Erythroblast (primary cell): ENCODE data around the gene IFI30.
"Not testable (repeated sequence)": the region's sequence is repeated elsewhere in the genome, so short reads cannot be mapped to it uniquely, and the experiment has no call there.

ENCODE experiments used
- DNase-seq, 2 experiments: peaks; one replicate each; lab custom pipeline; 2025; lab: John Stamatoyannopoulos, UW
- GATA1 ChIP-seq: IDR thresholded peaks from 2 replicates; pipeline ENCODE4 v1.6.1; 2011; ENCODE audit warnings: low read depth, mild to moderate bottlenecking, control low read depth, low read length, moderate library complexity
- POLR2A ChIP-seq: IDR thresholded peaks from 2 replicates; pipeline ENCODE4 v1.6.1; 2011; ENCODE audit warnings: mild to moderate bottlenecking, low read length

The IFI30 gene

DNA sequence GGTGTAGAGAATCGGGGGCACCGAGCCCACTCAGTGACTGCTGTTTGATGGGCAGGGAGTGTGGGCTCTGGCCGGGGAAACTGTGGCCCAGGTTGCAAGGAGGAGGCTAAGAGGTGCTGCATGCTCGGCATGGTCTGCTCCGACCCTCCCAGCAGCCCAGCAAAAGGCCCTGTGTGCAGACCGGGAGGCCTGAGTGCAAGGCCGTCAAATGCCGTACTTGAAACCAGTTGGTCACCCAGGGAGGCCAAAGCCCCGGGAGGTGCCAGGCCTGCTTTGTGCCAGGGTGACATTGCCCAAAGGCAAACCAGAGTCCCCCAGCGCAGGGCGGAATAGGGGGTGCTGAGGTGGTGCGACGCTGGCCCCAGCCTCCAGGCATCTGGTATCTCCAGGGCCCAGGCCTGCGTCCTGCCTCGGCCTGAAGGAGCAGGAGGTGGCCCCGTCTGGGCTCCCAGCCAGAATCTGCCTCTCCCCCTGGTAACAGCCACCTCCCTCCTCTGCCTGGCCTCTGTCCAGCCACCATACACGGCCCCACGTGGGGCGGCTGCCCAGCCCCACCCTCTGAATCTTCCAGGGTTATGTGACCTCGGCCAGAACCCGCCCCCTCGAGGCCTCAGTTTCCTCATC is 16.7 kb upstream of the IFI30 start:
- TF ChIP-seq POLR2A (peak; percentile 73), GATA1 (peak; percentile 48)
- peak; percentile 99 for DNase-seq

DNA sequence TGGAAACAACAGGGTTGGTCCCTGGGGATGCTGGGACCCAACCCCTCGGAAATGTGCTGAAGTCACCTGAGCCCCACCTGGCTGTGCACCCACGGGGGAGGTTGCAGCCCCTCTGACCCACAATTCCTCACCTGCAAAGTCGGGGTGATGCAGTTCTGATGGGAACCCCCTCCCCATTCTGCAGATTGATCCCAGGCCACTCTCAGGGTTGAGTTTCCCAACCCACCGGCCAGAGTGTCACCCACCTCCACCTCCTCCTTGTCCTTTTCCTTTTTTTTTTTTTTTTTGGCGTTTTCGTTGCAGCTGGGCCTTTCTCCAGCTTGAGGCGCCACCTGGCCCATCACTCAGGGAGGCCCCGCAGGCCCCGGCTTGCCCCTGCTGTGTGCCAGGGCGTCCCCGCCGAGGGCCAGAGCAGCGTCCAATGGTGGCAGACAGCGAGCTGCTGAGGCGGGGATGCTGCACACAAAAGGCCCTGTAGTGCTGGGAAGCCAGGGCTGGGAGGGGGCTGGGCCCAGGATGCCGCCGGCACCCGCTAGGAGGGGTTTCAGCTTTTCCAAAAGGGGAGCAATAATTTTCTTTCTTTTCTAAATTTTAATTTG is 16.0 kb upstream of the IFI30 start:
- TF ChIP-seq GATA1, result no peak
- no peak for TF ChIP-seq POLR2A
- no peak for DNase-seq

DNA sequence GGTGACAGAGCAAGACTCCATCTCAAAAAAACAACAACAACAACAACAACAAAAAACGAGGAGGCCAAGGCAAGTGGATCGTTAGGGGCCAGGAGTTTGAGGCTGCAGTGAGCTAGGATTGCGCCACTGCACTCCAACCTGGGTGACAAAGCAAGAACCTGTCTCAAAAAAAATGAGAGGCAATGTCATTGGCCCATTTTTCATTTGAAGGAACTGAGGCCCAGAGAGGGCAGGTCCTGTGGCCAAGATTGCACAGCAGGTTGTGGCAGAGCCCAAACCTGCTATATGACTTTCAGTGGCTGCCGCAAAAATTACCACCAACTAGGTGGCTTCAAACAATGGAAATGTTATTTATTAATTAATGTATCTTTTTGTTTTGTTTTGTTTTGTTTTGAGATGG is 15.1 kb upstream of the IFI30 start:
- peak in 1 of 2 experiments; percentile 58 for DNase-seq
- no peak for TF ChIP-seq GATA1
- no peak for TF ChIP-seq POLR2A

DNA sequence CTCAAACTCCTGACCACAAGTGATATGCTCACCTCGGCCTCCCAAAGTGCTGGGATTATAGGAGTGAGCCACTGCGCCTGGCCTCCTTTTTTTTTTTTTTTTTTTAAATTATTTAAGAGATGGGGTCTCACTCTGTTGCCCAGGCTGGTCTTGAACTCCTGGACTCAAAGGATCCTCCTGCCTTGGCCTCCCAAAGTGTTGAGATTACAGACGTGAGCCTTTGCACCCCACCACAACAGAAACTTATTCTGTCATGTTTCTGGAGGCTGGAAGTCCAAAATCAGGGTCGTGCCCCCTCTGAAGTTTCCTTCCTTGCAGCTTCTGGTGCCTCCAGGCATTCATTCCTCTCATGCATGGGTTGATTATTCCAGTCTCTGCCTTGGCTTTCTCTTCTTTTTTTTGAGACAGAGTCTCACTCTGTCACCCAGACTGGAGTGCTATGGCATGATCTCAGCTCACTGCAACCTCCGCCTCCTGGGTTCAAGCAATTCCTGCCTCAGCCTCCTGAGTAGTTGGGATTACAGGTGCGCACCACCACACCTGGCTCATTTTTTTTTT is 14.5 kb upstream of the IFI30 start:
- not testable (repeated sequence) for DNase-seq

DNA sequence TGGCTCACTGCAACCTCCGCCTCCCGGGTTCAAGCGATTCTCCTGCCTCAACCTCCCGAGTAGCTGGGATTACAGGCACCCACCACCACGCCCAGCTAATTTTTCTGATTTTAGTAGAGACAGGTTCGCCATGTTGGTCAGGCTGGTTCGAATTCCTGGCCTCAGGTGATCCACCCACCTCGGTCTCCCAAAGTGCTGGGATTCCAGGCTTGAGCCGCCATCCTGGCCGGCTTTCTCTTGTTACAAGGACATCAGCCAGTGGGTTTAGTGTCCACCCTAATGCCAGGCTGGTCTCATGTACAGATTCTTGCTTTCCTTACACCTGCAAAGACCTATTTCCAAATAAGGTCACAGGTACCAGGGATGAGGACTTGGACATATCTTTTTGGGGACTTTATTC is 13.8 kb upstream of the IFI30 start:
- TF ChIP-seq POLR2A, result no peak
- TF ChIP-seq GATA1, result no peak
- no peak for DNase-seq

DNA sequence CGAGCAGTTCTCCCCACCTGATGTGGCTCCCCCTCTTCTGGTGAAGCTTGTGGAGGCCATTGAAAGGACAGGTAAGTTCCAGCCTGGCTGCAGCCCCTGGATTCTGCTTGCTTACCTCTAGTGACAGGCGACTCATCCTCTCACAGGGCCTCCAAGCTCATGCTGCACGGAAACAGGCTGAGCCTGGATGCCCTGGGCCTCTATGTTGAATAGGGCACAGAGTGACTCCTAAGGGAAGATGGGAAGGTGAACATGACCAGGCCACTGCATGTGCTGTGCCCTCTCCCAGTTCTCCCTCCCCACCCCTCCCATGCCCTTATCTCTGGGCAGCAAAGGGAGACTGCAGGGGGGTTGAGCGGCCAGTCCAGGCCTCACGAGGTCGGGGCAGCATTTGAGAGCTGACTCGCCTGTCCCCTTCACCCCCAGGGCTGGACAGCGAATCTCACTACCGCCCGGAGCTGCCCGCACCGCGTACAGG is 13.1 kb upstream of the IFI30 start:
- peak; percentile 80 to 87 for DNase-seq
- peak; percentile 22 for TF ChIP-seq GATA1
- TF ChIP-seq POLR2A, result peak; percentile 74

DNA sequence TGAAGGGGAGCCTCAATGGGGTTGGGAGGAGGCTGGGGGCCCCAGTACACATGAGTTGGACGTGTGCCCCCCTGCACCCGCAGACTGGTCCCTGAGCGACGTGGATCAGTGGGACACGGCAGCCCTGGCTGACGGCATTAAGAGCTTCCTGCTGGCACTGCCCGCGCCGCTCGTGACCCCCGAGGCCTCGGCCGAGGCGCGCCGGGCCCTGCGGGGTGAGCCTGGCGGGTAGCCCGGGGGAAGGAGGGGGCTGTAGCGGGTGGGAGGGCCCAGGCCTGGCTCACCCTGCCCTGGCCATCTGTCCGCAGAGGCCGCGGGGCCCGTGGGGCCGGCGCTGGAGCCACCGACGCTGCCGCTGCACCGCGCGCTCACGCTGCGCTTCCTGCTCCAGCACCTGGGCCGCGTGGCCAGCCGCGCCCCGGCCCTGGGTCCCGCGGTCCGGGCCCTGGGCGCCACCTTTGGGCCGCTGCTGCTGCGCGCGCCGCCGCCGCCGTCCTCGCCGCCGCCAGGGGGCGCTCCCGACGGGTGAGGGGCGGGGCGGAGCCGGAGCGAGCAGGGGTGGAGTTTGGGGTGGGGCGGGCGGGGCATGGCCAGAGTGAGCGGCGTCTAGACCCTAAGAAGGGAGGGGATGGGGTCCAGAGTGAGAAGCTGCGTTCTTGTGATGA is 12.5 kb upstream of the IFI30 start:
- DNase-seq, result peak; percentile 84 to 93
- TF ChIP-seq GATA1 (no peak), POLR2A (peak; percentile 9)

DNA sequence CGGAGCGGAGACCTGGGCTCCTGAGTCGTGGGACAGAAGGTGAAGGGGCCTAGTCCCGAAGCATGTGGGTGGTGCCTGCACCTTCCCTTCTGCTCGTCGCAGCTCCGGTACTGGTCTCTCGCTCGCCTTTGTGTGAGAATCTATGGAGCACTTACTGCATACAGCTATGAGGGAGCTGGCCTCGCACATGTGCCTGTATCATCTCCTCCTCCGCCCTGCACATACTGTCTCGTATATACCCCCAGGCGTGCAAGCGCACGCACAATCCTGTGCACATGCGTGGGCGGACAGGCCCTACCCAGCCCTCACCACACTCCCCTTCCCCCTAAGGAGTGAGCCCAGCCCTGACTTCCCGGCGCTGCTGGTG is 12.0 kb upstream of the IFI30 start:
- TF ChIP-seq GATA1, result no peak
- no peak for TF ChIP-seq POLR2A
- no peak for DNase-seq

DNA sequence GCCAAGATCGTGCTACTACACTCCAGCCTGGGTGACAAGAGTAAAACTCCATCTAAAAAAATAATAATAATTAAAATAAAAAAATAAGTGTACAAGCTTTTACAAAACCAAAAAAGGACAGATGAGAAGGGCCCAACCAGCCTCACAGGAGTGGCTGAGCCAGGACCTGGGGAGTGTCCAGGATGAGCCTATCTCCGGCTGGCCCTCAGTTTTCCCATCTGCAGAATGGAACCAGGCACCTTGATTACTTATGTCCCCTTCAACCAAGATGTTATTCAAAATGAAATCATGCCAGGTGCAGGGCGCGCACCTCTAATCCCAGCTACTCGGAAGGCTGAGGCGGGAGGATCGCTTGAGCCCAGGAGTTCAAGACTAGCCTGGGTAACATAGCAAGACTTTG is 9.5 kb upstream of the IFI30 start:
- no peak for DNase-seq
- TF ChIP-seq GATA1, result no peak
- TF ChIP-seq POLR2A, result no peak

DNA sequence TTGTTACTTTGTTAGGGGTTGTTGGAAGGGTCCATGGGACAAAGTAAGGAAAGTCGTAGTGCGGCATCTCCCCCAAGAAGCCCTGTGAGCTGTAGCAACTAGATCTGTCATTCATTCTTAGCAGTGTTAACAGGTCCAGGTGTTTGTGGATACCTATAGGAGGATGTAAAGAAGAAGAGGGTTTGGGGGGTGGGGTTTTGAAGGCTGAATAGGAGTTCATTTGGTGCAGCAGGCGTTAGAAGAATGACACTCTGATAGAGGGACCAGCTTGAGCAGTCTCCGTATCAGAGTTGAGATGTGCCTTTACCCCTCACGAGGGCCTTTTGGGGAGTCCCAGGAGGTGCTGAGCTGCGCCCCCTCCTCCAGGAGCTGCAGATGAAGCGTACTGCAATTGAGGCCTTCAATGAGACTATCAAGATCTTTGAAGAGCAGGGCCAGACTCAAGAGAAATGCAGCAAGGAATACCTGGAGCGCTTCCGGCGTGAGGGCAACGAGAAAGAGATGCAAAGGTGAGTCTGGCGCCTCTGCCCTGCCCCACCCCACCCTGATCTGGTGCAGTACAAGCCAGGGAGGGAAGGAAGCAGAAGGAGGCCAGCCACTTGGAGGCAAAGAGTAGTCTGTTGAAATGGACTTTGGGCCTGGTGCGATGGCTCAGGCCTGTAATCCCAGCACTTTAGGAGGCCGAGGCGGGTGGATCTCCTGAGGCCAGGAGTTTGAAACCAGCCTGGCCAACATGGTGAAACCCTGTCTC is 7.6 kb upstream of the IFI30 start:
- TF ChIP-seq GATA1, result no peak
- TF ChIP-seq POLR2A, result no peak
- no peak for DNase-seq

DNA sequence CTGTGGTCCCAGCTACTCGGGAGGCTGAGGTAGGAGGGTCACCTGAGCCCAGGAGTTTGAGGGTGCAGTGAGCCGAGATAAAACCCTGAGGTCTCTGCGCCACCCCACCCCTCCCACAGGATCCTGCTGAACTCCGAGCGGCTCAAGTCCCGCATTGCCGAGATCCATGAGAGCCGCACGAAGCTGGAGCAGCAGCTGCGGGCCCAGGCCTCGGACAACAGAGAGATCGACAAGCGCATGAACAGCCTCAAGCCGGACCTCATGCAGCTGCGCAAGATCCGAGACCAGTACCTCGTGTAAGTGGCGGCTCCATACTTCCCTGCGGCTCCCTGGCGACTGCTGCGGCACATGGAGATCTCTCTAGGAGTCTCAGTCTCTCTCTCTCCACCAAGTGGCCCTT is 6.6 kb upstream of the IFI30 start:
- TF ChIP-seq GATA1 (no peak), POLR2A (no peak)
- DNase-seq, result no peak

DNA sequence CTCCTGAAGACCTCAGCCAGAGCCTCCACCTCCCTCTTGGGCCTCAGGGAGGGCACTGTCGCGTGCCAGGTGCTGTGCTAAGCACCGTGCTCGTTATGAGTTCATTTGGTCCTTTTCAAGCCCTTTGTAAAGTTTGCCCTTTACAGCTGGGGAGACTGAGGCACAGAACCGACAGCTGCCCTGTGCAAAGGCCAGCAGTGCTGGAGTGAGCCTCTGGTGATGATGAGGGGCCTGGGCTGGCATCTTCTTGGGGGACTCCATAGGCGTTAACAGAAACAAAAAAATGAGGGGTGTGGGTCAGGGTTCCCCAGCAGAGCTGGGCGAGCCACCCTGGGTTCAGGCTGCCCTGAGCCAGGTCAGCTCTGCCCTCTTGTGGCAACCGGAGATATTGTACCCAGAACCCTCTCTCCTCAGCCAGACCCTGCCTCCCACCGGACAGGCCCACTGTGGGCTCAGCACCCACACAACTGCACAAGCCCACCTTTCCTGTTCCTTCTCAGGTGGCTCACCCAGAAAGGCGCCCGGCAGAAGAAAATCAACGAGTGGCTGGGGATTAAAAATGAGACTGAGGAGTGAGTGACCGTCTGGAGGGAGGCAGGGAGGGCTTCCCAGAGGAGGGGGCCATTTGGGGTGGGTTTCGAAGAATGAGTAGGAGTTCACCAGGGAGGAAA is 5.5 kb upstream of the IFI30 start:
- TF ChIP-seq POLR2A (no peak), GATA1 (no peak)
- DNase-seq, result peak in 1 of 2 experiments; percentile 80
